Muscle of leg (tissue), 11 donors: ENCODE data around the gene EIF3F. TPM values are rescaled to one million over a fixed set of nuclear protein-coding genes. Genes with fewer than 3 reads are reported as not detected.

Experiments used
- DNase-seq: peaks from one replicate; pipeline ENCODE4 v3.0.0; 2013
- H3K27ac ChIP-seq: one replicate; pipeline ENCODE4 v1.5.1; 2013; ENCODE audit warnings: mild to moderate bottlenecking, low read length, control low read depth
- H3K27me3 ChIP-seq: one replicate; pipeline ENCODE4 v1.6.1; 2013; ENCODE audit warnings: low read length; ENCODE audit not compliant: control insufficient read depth, insufficient read depth
- H3K36me3 ChIP-seq: one replicate; pipeline ENCODE4 v1.6.1; 2013; ENCODE audit warnings: low read length; ENCODE audit not compliant: control insufficient read depth, insufficient read depth
- H3K4me1 ChIP-seq: one replicate; pipeline ENCODE4 v1.6.1; 2013; ENCODE audit warnings: low read length; ENCODE audit not compliant: control insufficient read depth, insufficient read depth
- H3K4me3 ChIP-seq: one replicate; pipeline ENCODE4 v1.5.1; 2013; ENCODE audit warnings: low read length, control low read depth
- H3K9me3 ChIP-seq: replicated peaks from 2 replicates; pipeline ENCODE4 v1.6.1; 2013; ENCODE audit warnings: low read depth, low read length; ENCODE audit not compliant: control insufficient read depth
- WGBS: methylation state at CpG from one replicate; pipeline ENCODE4 v1.1.5; 2013; ENCODE audit warnings: missing lambda C conversion rate; ENCODE audit not compliant: insufficient coverage; 5-methylcytosine and 5-hydroxymethylcytosine counted together
- polyA plus RNA-seq, 8 donors: library from polyadenylated mRNA; unstranded; fragments of 120-200 nt; gene quantifications; one replicate each; pipeline versions ENCODE4 v1.2.1 to v1.2.3, GENCODE V29; 2013; ENCODE audit warnings: inconsistent platforms in 1 of 8, low replicate concordance in 1 of 8; ENCODE audit not compliant: insufficient read length in 8 of 8, insufficient read depth in 1 of 8
- total RNA-seq: library from RNA; stranded (reverse); fragments of 120-200 nt; gene quantifications from one replicate; pipeline ENCODE4 v1.2.4, GENCODE V29; 2013

The EIF3F gene
- total and polyA plus RNA-seq, 9 donors = 386 to 452 (median 417) TPM

DNA sequence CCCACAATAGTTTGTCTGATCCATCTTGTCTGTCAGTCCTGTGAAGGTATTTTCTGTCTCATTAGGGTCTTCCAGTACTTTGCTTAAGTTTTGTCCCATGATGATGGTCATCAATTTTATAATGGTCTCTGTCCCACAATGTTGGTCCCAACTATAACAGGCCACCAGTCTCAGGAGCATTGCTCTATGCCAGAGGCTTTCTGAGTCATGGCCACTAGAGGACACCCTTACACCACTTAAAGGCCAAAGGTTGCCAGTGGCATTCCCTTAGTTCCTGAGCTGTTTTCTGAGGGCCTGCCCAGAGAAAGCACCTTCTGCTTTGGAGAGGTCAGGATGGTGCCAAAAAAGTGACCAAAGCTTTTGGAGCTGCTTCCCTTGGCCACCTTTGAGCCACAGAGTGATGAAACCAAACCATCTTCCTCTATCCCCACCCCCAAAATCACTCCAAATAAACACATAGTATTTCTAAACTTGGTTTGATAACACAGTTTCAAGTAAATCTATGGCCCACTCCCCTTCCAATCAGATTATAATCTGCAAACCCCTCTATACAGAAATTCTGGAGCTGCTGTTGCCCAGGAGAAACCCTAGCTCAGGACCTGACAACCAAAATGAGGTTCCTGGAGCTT lies 19.3 kb downstream of the EIF3F start:
- no peaks in the 10 kb centered on the region for H3K9me3 ChIP-seq
- no peaks in the 10 kb centered on the region for H3K36me3 ChIP-seq
- no peaks in the 10 kb centered on the region for H3K4me1 ChIP-seq
- H3K4me3 ChIP-seq = no peak overlapping the region
- peak; percentile 73 for DNase-seq
- peaks cover 3% of the 10 kb centered on the region for H3K27me3 ChIP-seq
- H3K27ac ChIP-seq = no peak overlapping the region

DNA sequence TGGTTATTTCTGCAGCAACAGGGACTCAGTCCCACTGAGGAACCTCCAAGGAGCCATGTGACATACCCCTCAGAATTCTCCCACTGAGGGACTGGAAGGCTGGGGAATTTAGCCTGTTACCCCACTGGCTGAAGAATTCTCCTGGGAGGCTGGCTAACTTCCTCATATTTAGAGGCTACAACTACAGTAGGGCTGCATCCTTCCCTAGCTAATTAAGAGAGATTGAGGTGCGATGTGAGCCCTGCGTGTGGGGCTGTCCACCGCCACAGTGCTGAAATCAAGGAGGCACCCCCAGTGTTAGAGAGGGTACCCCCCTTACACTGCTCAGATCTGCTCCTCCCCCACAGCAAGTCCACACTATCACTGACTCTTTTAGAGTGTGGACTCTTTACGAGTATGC lies 21.1 kb downstream of the EIF3F start:
- WGBS = no CpG with 5 or more reads among the region's 4 CpGs
- Histone ChIP-seq H3K9me3 (no peaks in the 10 kb centered on the region), H3K4me3 (no peak overlapping the region), H3K4me1 (no peaks in the 10 kb centered on the region), H3K36me3 (no peaks in the 10 kb centered on the region), H3K27me3 (peaks cover 3% of the 10 kb centered on the region), H3K27ac (no peak overlapping the region)
- DNase-seq = no peak

DNA sequence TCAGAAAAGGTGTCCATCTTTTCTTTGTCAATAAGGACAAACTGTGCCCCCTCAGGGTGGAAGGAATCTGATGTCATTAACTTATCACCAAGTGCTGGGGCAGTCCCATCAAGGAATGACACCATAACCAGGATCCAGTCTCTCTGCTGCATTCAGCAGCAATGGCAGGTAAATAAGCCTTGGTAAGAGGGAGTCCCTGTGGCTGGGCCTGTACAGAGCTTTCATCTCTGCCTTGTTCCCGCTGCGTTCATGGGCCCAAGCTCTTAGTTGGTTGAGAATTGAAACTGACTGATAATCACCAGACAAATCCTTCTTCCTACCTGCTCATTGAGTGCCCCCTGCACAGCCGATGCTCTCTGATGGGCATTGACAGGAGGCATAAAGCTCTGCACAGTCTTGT lies 22.7 kb downstream of the EIF3F start:
- 80% methylated on average over 2 of the region's 3 CpGs for WGBS
- H3K27me3 ChIP-seq = peaks cover 7% of the 10 kb centered on the region
- no peak for DNase-seq
- H3K36me3 ChIP-seq = no peaks in the 10 kb centered on the region
- H3K4me3 ChIP-seq = no peak overlapping the region
- no peaks in the 10 kb centered on the region for H3K9me3 ChIP-seq
- H3K4me1 ChIP-seq = no peaks in the 10 kb centered on the region
- H3K27ac ChIP-seq = no peak overlapping the region

DNA sequence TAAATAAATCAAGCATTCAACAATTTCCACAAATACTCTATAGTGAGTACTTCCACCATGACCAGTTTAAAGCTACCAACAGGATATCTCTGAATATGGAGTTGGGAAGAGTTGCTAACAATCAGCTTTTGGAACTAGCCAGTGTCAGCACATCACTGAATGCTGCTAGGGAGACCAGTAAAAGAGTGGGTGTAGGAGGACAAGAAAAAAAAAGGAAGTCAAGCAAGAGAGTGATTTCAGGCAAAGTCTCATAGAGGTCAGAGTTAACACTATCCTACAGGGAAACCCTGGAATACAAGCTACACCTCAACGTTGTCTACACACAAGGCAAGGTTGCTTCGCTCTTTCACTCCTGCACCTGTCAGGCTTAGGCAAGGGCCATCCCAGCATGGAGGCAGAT lies 24.2 kb downstream of the EIF3F start:
- peaks cover 14% of the 10 kb centered on the region for H3K27me3 ChIP-seq
- no peak overlapping the region for H3K4me3 ChIP-seq
- DNase-seq = no peak
- no peak overlapping the region for H3K27ac ChIP-seq
- no CpG with 5 or more reads among the region's 2 CpGs for WGBS
- H3K36me3 ChIP-seq = no peaks in the 10 kb centered on the region
- H3K4me1 ChIP-seq = no peaks in the 10 kb centered on the region
- H3K9me3 ChIP-seq = no peaks in the 10 kb centered on the region

DNA sequence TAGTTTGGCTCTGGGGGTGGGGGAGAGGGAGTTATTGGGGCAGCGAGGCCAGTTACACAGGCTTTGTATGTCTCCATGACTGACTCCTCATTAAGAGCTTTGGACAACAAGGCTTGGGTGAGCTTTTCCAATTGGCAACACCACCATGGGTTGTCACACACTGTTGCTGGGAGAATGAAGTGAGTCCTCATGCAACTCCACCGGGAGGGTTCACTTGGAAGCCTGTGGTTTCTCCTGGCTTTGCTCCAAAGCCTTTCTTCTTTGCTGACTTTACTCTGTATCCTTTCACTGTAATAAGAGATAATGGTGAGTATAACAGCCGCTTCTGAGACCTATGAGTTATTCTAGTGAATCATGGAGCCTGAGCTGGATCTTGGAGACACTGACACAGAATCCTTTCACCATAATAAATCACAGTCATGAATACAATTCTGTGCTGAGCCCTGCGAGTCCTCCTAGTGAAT lies 24.9 kb downstream of the EIF3F start:
- DNase-seq = no peak
- Histone ChIP-seq H3K27me3 (peaks cover 20% of the 10 kb centered on the region), H3K9me3 (no peaks in the 10 kb centered on the region), H3K4me3 (no peak overlapping the region), H3K27ac (no peak overlapping the region), H3K4me1 (no peaks in the 10 kb centered on the region), H3K36me3 (no peaks in the 10 kb centered on the region)
- 52% methylated on average over 2 of the region's 4 CpGs for WGBS

DNA sequence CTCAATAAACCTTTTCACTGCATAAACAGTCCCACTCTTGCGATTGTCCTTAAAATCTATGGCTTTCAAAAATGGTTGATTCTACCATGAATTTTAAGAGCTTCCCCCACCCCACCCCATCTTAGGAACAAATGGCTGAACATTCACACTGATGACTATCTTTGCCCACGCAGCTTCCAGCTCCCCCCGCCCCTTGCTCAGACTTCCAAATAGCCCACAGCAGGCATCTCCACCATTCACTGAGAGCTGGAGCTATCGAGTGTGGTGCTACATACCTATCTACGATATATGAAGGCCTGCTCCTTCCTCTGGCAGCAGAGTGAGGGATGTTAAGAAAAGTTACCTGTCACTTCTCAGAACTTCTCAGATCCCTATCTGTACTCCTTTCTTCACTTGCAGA lies 26.7 kb downstream of the EIF3F start:
- Histone ChIP-seq H3K4me3 (no peak overlapping the region), H3K4me1 (peaks cover 2% of the 10 kb centered on the region), H3K27me3 (peaks cover 38% of the 10 kb centered on the region), H3K36me3 (no peaks in the 10 kb centered on the region), H3K27ac (no peak overlapping the region), H3K9me3 (no peaks in the 10 kb centered on the region)
- DNase-seq = no peak
- 89% methylated on average over 1 of the region's 5 CpGs for WGBS

DNA sequence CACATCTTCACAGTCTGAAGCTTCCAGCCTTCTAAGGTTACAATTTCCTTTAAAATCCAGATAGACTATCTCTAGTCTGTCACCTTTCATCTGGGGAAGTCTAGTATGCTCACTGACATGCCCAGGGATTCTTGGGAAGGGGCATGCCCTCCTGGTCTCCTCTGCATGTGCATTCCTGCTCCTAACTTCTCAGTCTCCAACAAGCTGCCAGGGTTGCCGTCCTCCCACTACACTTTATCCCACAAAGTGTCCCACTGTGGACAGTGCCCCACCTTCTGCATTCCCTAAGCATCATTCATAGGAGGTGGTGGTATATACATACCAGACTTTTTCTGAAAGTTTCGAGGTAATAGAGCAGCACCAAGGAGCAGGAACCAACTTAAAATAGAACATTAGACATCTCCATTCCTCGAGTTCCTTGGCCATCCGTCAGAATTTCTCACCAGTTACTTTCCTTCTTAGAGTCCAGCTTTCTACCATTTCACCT lies 28.7 kb downstream of the EIF3F start:
- no peak overlapping the region for H3K4me3 ChIP-seq
- 73% methylated on average over 3 of the region's 4 CpGs for WGBS

DNA sequence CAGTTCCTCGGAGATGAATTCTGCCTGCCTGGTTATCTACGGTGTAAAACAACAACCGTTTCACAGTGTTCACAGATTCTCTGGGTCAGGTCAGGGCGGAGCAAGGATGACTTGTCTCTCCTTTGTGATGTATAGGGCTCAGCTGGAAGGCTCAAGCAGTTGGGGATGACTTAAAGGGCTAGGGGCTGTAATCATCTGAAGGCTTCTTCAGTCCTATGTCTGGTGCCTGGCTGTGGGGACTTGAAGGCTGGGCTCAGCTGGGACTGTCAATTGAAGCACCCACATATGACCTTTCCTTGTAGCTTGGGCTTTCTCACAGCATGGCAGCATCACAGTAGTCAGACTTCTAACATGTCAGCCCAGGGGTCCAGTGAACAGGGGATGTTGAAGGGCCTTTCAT lies 29.3 kb downstream of the EIF3F start:
- Histone ChIP-seq H3K9me3 (no peaks in the 10 kb centered on the region), H3K27ac (no peak overlapping the region), H3K27me3 (peaks cover 53% of the 10 kb centered on the region), H3K36me3 (no peaks in the 10 kb centered on the region), H3K4me3 (no peak overlapping the region), H3K4me1 (peaks cover 9% of the 10 kb centered on the region)
- 26% methylated on average over 4 of the region's 4 CpGs for WGBS
- no peak for DNase-seq

More for the DNA sequence above, 28.7 kb downstream of the EIF3F start:
- DNase-seq = no peak
- Histone ChIP-seq H3K4me1 (peaks cover 9% of the 10 kb centered on the region), H3K9me3 (no peaks in the 10 kb centered on the region), H3K36me3 (no peaks in the 10 kb centered on the region), H3K27ac (no peak overlapping the region), H3K27me3 (peaks cover 49% of the 10 kb centered on the region)

DNA sequence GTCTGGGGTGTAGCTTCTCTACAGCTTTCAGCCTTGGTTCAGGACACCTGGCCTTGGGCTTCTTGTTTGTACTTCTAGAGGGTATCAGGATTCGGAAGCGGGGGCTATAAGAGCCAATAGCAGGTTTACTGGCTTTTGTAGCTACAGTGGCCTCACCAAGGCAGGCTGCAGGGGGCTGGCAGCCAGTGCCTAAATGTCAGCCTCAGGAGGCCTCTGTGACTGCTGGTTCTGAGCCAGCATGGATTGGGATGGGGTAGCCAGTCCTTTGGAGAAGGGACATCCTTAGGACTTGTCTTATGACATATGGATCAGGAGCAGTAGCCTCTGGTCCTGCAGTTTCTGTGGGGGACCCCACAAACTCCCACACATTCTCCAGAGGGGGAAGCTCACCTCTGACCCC lies 29.9 kb downstream of the EIF3F start:
- Histone ChIP-seq H3K4me3 (no peak overlapping the region), H3K27ac (no peak overlapping the region), H3K9me3 (no peaks in the 10 kb centered on the region), H3K27me3 (peaks cover 53% of the 10 kb centered on the region), H3K4me1 (peaks cover 9% of the 10 kb centered on the region), H3K36me3 (no peaks in the 10 kb centered on the region)
- DNase-seq = no peak
- 95% methylated on average over 2 of the region's 2 CpGs for WGBS

DNA sequence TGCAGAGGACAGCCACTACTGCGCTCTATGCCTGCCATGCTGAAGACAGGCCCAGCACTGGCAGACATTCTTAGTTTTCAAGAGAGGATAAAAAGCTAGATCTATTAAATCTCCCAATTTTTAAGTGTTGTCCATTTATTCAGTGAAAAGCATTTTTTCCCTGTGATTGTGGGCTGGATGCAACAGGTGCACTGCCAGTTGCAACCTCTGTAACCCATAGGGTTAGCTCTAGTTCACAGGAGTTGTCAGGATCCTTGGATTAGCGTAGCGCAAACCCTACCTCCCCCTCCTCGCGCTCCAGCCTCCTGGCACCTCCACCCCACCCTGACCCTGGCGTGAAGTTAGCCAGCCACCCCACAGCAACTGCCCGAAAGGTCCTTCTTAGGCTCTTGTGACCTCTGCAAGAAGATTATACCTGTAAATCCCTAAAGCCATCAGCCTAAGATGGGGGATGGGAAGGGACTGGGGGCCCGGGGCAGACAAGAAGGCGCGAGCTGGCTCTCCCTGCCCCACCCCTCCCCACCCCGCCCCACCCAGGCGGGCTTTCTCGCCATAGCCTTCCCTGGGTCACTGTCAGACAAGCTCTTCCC lies 30.9 kb downstream of the EIF3F start:
- Histone ChIP-seq H3K9me3 (no peaks in the 10 kb centered on the region), H3K36me3 (no peaks in the 10 kb centered on the region), H3K27me3 (peaks cover 53% of the 10 kb centered on the region), H3K4me3 (no peak overlapping the region), H3K27ac (no peak overlapping the region), H3K4me1 (peaks cover 9% of the 10 kb centered on the region)
- no peak for DNase-seq
- WGBS = 32% methylated on average over 4 of the region's 13 CpGs
